ENCODE data around the gene CACNG5. TPM values are rescaled to one million over a fixed set of nuclear protein-coding genes. Genes with fewer than 3 reads are reported as not detected.

The CACNG5 gene
- polyA plus RNA-seq, 4 donors, result 0.06 TPM; not detected in 3

Other genes with a start within 250 kb of the CACNG5 start
- under 1 TPM in 3 of 4 donors, not detected in 1; 0.27 to 0.64 (median 0.51) TPM for gene CACNG4, start 129.6 kb downstream of the CACNG5 start, polyA plus RNA-seq
- gene CACNG1, start 209.4 kb downstream of the CACNG5 start, polyA plus RNA-seq, result under 1 TPM in 1 of 4 donors, not detected in 3; 0.66 TPM